ENCODE measurements around the gene NBPF9.
"Not testable (repeated sequence)": the region's sequence is repeated elsewhere in the genome, so short reads cannot be mapped to it uniquely, and the experiment has no call there.

The NBPF9 gene

GRCh38 chr1:149103109-149104081 is at the start of gene NBPF9:
TSS of gene NBPF9 (minus strand) at chr1:149103551. CDS start at chr1:149082139, 21,412 bp downstream.
- peak; percentile 20 for DNase-seq (ENCODE audit: low spot score)

- not testable (repeated sequence) for DNase-seq (ENCODE audit: low spot score)
Measured at GRCh38 chr1:149149909-149150308, 46.6 kb upstream of the NBPF9 start.

GRCh38 chr1:149137585-149137984 is 34.2 kb upstream of the NBPF9 start:
- not testable (repeated sequence) for DNase-seq (ENCODE audit: low spot score)

GRCh38 chr1:149130938-149131337 is 27.6 kb upstream of the NBPF9 start:
- not testable (repeated sequence) for DNase-seq (ENCODE audit: low spot score)

GRCh38 chr1:149129245-149129644 is 25.9 kb upstream of the NBPF9 start:
- DNase-seq (ENCODE audit: low spot score) = not testable (repeated sequence)

GRCh38 chr1:149126555-149127145 is 23.3 kb upstream of the NBPF9 start:
- not testable (repeated sequence) for DNase-seq (ENCODE audit: low spot score)

- not testable (repeated sequence) for DNase-seq (ENCODE audit: low spot score)
Measured at GRCh38 chr1:149123948-149124926, 20.9 kb upstream of the NBPF9 start.

GRCh38 chr1:149112828-149113227 is 9.5 kb upstream of the NBPF9 start:
- not testable (repeated sequence) for DNase-seq (ENCODE audit: low spot score)

GRCh38 chr1:149110343-149110742 is 7.0 kb upstream of the NBPF9 start:
- DNase-seq (ENCODE audit: low spot score) = not testable (repeated sequence)

- DNase-seq (ENCODE audit: low spot score) = not testable (repeated sequence)
Measured at GRCh38 chr1:149102574-149102973, 777 bp downstream of the NBPF9 start.

- DNase-seq (ENCODE audit: low spot score) = not testable (repeated sequence)
Measured at GRCh38 chr1:149098276-149098675, 5.1 kb downstream of the NBPF9 start.

GRCh38 chr1:149093155-149093554 is 10.2 kb downstream of the NBPF9 start:
- not testable (repeated sequence) for DNase-seq (ENCODE audit: low spot score)

GRCh38 chr1:149075505-149076127 is 27.7 kb downstream of the NBPF9 start:
- not testable (repeated sequence) for DNase-seq (ENCODE audit: low spot score)

GRCh38 chr1:149064611-149065010 is 38.7 kb downstream of the NBPF9 start:
- not testable (repeated sequence) for DNase-seq (ENCODE audit: low spot score)

- not testable (repeated sequence) for DNase-seq (ENCODE audit: low spot score)
Measured at GRCh38 chr1:149043056-149043455, 60.3 kb downstream of the NBPF9 start.

GRCh38 chr1:149033916-149034315 is 69.4 kb downstream of the NBPF9 start:
- DNase-seq (ENCODE audit: low spot score) = not testable (repeated sequence)

GRCh38 chr1:149024327-149024726 is 79.0 kb downstream of the NBPF9 start:
- not testable (repeated sequence) for DNase-seq (ENCODE audit: low spot score)

- not testable (repeated sequence) for DNase-seq (ENCODE audit: low spot score)
Measured at GRCh38 chr1:149018577-149018976, 84.8 kb downstream of the NBPF9 start.

GRCh38 chr1:149016626-149017025 is 86.7 kb downstream of the NBPF9 start:
- DNase-seq (ENCODE audit: low spot score) = not testable (repeated sequence)

- DNase-seq (ENCODE audit: low spot score) = not testable (repeated sequence)
Measured at GRCh38 chr1:149015522-149015921, 87.8 kb downstream of the NBPF9 start.

- not testable (repeated sequence) for DNase-seq (ENCODE audit: low spot score)
Measured at GRCh38 chr1:149013513-149013912, 89.8 kb downstream of the NBPF9 start.
